GM19025 (cell line): ENCODE data around the gene NT5M.

ENCODE experiments used
- ATAC-seq: cut with Tn5 transposase; IDR thresholded peaks from one replicate; pipeline ENCODE4 v1.9.1; 2021; ENCODE audit warnings: mild to moderate bottlenecking, low read depth, moderate library complexity; ENCODE audit not compliant: unreplicated experiment

The NT5M gene

DNA sequence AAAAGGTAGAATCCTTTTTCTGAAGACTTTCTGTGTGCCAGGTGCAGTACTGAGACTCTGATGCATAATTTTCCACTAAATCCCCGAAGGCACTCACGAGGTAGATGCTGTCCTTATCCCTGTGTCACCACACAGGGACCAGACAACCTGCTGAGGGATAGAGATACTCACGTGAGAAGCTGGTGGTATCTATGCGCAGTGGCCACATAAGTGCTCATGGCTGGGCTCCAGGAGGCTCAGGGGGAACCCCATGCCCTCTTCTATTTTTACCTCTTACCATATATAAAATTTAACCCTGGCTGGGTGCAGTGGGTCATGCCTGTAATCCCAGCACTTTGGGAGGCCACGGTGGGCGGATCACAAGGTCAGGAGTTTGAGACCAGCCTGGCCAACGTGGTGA lies 38.3 kb downstream of the NT5M start:
- ATAC-seq, result no peak

GRCh38 chr17:17342242-17342945 lies 39.2 kb downstream of the NT5M start:
- ATAC-seq, result no peak

DNA sequence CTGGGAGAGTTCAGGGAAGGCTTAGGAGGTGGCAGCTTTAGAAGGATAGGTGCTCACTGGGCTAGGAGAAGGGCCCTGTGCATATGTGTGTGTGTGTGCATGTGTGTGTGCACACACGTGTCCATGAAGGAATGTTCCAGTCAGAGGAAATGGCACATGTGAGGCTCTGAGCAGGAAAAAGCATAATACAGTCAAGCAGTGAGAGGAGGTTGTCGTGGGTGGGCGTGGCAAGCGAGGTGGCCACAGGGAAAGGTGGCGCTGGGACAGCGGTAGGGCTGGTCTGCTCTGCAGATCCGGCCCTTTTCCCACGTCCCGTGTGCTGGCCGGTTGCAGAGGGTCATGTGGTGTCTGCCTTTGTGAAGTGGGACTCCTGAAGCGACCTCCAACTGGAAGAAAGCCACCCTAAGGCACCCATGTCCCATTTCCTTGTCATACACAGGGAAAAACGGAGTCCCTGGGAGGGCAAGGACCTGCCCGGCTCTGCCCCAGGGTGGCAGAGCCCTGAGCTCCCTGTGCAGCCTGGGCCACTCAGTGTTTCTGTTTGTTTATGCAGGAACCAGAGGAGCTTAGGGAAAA lies 40.1 kb downstream of the NT5M start:
- no peak for ATAC-seq

DNA sequence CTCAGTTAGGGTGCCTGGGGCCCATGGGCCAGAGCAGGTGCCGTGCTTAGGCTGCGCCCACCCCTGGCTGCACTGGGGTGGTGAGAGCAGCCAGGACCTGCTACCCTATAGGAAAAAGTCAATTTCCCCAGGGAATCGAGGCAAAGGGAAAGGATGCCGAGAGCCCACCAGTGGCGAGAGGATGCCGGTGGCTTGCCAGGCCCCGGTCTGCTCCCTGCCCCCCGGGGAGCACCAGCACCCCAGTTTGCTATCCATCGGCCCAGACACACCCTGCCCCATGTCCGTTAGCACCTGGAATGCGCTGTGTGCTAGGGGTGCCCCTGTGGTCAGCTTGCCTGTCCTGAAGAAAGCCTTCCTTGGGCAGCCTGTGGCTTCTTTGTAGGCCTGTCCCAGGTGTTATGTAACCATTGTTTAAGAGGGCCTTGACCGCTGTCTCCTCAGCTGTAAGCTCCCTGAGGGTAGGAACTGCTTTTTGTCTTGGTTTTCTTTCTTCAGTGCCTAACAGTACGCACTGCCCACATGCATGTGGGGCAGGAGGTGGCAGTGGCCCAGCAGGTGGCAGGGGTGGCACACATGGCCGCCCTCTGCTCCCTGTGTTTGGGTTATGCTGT lies 40.8 kb downstream of the NT5M start:
- no peak for ATAC-seq

- ATAC-seq, result no peak
These were observed 41.5 kb downstream of the NT5M start for GRCh38 chr17:17344507-17345293.

GRCh38 chr17:17345294-17345597 lies 42.1 kb downstream of the NT5M start:
- ATAC-seq, result no peak

DNA sequence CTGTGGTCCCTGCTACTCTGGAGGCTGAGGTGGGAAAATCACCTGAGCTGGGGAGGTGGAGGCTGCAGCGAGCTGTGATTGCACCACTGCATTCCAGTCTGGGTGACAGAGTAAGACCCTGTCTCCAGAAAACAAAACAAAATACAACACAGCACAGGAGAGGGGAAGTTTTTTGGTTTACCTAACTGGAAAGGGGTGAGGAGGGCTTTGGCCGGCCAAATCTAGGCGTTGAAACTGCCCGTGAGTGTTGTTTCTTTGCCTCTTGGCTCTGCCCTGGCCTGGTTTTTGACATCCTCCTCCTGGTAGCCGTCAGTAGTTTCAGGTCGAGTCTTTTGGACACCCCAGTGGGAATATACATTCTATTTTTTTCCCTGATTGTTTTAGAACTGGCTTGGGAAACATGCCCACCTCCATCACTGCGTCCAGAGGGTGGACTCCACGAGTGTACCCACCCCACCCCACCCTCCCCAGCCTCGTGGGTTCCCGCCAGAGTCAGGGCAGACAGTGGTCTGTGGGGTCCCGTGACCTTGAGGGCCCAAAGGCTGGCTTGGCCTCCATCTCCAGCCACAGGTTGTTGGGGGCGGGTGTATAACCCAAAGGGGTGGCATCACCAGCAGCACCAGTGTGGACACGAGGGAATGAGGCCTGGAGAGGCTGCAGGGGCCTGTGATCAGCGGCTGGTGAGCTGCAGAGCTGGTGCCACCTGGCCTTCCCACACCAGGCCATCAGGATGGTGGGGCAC lies 42.7 kb downstream of the NT5M start:
- no peak for ATAC-seq

- ATAC-seq, result no peak
These were observed 43.5 kb downstream of the NT5M start for GRCh38 chr17:17346428-17347233.

GRCh38 chr17:17347234-17347955 lies 44.2 kb downstream of the NT5M start:
- no peak for ATAC-seq

GRCh38 chr17:17347956-17348871 lies 45.0 kb downstream of the NT5M start:
- ATAC-seq, result no peak

GRCh38 chr17:17348872-17349723 lies 45.9 kb downstream of the NT5M start:
- no peak for ATAC-seq

DNA sequence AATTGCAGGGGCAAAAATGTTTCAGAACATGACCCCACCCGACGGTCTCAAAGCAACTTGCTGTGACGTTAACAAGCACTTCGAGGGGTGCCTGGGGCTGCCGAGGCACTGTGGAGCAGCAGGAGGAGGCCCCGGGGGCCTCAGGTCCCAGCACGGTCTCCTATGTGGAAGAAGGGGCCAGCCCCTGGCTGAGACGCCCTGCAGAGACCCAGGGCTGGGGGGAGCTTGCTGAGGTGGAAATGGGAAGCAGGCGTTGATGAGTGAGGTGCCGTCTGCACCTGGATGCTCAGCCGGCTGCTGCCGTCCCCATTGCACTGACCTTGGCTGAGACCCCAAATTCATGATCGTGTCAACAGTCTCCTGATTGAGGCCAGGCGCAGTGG lies 46.5 kb downstream of the NT5M start:
- no peak for ATAC-seq

DNA sequence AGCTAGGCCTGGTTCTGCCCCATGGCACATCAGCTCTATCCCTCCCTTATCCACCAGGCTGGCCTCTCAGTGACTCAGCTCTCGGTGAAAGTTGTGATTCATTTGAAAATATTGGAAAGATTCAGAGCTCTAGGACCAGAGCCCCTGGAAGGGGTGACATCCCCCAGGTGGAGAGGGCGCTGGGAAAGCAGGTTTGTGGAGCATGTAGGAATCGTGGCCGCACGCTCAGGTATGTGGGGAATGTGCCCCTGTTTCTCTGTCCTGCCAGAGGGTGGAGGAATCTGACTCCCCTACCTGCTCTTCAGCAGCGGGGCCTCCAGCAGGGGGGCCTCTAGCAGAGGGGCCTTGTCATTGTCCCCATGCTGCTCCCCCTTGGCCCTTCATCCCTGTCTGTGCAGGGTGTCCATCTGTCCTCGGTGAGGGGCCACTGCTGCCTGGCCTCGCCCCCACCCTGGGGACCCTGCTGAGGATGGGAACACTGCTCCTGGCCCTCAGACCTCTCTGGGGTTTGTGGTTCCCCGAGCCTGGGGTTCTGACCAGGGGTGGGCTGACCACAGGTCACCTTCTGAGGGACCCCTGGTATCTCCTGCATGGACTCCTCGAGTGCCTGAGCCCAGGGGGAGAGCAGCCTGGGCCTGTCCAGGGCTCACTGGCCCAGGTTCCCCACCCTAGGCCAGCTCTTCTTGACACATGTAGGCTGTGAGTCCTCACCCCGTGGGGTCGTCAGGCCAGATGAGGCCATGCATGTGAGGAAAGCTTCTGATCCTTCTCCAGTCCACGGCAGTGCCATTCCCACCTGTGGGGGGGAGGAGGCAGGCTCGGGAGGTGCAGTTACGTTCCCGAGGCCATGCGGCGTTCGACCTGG lies 47.5 kb downstream of the NT5M start:
- ATAC-seq, result no peak

- no peak for ATAC-seq
These were observed 48.3 kb downstream of the NT5M start for GRCh38 chr17:17351356-17351891.

DNA sequence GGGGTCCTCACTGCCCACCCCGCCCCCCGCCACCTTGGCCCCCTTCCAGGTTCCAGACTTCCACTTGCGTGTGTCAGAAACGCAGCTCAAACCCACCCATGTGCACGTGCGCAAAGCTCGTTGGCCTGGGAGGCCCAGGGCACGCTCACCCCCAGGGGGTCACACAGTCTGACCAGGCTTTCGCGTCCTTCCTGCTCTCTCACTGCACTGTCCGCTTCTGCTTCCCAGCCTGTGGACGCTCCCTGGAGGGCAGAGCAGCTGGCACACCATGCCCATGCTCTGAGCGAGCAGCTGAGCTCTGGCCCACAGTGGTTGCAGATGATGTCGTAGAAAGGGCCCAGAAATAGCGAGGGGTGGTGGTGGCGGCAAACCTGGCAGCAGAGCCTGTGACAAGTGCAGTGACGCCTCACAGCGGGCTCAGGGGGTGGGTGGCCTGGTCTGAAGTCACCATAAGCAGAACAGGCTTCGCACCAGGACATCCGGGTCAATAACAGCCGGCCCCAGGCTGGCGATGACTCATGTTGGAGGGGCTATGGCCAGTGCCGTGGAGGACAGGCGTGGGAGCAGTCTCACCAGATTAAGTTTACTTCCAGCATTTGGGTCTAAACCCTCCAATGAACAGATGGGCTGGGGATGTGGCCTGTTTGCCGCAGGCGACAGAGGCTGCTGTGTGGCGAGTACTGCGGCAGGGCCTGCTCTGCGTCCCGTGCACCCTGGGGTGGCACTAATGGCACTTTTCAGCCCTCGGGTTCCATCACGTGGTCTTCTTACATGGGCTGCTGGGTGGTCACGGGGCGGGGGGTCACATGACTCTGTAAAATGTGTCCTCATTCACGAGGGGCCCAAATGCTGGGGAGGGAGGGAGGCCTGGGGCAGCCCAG lies 49.0 kb downstream of the NT5M start:
- no peak for ATAC-seq
